Stimulated activated CD8-positive, alpha-beta memory T cell treated with anti-CD3 and anti-CD28 coated beads, Interleukin-4, amount 100 ng/mL, for 1 hour (primary cell): ENCODE data around the gene TBCA.

Experiments
- DNase-seq, 2 donors: peaks; one replicate each; pipeline ENCODE4 v3.0.0-alpha.2; 2020; ENCODE audit warnings: low read depth in 2 of 2, low spot score in 1 of 2

The TBCA gene

DNA sequence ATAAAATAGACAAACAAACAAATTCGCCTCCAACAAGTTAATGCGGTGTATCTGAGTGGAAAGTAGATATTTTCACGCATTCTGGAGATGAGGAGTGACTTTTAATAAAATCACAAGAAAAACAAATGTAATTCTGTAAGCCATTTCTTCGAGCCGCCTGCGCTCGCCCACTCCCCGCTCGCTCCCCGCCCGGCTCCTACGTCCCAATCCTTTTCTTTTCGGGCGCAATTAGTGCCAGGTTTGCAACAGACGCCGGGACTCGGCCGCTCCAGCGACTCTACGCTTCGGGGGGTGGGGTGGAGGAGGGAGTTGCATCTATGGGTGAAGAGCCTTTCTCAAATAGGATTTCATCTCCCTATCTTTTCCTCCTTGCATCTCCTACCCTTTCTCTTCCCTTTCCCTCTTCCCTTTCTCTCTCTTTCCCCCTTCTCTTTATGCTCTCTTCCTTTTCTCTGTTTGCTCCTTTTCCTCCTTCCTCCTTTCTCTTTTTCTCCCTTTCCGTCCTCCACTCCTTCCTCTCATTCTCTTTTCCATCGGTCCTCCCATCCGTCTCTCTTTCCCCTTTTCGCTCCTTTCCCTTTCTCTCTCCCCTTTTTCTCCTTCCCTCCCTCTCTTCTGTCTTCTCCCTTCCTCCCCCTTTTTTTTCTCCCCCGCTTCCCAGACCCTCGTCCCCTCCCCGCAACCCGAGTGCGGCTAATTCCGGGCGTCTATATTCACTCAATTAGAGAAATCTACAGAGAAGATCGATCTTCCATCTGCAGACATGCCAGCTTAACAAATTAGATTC, 131.6 kb downstream of the TBCA start:
- DNase-seq = no peak

DNA sequence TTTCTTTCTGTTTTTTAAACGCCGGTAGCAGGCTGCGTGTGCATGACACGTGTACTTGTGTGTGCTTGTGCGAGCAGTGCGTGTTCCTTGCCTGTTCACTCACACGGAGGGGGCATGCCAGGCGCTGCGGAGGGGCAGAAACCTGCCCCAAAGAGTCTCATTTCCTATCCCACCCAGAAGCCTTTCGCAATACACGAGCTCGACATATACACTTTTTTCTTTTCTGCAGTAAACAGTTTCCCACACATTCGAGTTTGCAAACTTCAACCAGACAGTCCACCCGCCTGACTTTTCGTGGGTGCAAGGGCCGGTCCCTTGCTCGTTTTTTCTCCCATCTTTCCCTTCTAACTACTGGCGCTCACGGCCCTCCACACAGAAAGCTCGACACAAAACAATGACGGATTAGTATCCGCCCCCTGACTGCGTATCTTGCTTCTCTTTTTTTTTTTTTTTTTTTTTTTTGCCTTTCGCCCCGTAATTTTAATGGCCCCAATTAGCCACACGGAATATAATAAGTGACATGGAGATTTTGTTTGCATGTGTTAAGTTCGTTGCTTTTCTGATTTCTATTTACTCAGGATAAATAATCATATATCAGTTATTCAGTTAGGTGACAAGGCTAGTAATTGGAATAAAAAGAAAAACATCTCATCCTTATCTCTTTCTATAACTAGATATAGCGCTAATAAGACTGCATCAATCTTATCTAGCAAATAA, 132.3 kb downstream of the TBCA start:
- no peak for DNase-seq

DNA sequence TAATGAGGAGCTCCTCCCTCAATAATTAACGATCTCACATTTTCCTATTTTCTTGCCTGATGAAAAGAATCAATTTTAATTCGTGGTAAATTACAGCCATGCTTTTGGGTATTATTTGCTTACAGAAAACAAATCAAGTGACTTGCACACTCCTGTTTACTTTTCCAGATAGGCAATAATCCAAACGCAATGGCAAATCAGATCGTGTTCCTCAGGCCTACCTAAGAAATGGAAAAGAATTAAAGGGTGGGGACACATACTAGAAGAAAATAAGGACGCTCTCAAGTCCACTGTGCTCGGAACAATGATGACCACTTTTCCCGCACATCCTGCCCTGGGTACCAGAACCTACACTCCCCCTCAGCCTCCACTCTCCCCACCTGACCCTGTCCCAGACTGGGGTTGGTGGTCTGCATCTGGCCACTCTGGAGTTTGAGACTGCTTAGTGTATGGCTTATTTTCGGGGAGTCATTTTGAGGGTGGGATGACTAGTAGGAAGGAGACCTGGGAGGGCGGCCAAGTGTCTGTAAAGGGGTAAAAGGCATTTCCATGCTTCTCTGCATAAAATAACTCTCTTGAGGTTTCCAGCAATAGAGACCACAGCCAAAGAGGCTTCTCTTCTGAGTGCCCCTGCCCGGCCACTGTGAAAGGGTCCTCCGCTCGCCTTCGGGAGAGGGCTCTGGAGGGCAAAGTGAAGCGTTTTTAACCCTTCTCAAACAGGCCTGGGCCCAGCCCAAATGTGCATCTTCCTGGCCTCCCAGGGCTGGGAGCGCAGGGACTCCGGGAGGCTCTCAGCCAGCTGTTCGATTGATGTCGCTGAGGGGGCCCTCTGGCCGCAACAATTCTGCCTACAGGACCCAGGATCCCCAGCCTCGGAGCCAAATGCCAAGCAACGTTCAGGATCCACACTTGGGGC, 133.1 kb downstream of the TBCA start:
- no peak for DNase-seq

DNA sequence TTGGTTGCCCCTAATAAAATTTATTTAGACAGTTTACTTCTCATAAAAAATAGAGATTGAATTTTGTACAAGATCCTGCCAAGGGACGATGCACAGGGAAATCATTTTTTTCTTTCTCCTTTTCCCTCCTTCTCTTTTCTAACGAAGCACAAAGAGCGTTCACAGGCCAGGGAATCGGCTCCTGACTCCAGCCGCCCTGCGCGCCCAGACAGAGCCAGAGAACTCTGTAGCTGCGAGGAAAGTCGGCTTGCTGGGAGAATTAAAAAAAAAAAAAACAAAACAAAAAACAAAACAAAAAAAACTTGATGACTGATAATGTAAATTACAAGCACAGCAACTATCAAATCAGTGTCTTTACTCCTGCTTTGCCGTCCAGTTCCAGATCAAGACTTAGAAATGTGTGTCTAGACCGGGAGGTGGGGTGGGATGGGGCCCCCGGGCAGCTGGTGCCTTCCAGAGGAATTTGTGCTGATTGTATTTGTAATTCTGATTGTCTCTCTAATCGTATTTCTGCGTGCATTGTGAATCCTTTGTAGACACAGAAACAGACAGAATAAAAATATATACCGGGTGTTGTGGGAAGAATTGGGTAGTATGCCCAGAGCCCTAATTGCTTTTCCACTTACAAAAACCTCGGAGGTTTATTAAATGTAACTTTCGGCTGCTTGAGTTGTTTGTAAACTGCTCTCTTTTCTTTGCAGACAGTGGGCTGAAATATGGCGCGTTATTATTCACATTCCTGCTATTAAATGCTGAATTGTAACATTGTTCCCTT, 134.0 kb downstream of the TBCA start:
- no peak for DNase-seq

DNA sequence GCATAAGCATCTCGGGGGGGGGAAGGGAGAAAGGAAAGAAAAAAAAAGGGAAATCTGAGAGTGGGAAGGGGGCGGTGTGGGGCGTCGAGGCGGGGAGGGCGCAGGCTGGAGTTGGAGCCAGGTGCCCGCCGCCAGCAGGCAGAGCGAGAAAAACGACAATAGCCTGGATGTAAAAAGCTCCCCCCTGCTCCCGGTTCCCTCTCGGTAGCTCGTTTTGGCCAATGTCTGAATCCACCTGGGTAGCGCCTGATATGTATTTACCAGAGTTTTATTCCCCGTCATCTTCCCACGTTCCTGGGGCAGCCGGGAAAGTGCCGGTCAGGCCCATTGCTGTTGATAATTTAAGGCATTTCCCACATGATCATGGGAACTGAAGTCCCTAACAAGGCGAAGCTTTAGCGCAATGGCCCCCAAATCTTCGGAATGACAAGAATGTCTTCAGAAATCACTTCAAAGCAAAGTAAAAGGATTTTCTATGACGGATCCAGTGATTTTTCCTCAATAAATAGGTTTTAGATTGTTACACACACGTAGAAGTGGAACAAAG, 134.7 kb downstream of the TBCA start:
- DNase-seq = no peak
